ENCODE measurements around the gene DGAT2.
A peak's percentile ranks its signal among the peaks of the same experiment; 100 is the strongest.

Gene DGAT2

DNA sequence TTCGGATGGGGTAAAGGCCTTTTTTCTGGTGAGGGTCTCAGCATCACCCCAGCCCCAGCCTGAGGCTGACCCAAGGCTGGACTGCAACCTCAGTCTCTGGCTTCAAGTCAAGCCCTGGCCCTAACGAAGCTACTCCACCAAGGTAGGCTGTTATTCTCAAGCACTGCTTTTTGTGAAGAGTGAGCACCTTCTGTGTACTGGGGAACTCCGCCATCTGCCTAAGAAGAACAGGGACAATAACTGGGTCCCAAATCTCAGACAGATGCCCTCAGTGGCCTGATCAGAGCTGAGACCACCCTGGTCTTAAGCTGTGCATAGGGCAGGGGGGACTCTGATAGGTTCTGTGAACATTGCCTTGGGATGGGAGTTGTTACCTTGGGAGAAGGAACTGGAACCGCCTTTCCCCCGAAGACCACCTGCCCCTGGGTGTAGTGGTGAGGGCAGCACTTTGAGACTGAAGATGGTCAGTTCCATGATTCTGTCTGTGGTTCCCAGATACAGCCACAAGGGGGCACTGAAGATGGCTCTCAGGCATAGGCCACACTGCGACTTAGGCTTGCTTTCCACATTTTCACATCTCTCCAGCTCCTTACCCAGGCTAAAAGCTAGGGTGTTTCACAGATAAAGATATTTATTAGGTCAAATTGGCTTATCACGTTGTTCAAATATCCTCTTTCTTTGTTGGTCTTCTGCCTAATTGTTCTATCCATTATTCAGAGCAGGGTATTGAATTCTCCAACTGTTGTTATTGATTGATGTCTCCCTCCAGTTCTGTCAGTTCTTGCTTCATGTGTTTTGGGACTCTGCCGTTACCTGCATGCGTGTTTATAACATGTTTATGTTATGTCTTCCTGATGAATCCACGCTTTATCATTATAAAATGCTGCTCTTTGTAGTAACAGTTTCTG is 34.6 kb downstream of the DGAT2 start:
- no peak for DNase-seq

DNA sequence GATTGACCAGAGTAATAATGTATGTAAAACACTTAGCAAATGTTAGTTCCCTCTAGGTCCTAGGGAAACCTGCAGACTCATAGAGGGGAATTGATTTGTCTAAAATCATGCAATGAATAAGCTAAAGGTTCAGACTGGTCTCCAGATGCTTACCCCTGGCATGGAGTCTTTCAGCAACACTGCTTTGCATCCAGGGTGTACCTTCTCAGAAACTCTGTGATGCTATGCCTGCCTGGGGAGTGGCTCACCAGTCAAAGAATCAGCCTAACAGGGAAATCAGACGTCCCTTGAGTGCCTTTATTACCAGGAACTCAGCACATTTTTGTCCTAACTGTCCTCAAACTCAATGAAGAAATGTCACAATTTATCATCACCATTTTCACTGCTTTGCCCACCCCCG is 40.5 kb downstream of the DGAT2 start:
- DNase-seq, result no peak

DNA sequence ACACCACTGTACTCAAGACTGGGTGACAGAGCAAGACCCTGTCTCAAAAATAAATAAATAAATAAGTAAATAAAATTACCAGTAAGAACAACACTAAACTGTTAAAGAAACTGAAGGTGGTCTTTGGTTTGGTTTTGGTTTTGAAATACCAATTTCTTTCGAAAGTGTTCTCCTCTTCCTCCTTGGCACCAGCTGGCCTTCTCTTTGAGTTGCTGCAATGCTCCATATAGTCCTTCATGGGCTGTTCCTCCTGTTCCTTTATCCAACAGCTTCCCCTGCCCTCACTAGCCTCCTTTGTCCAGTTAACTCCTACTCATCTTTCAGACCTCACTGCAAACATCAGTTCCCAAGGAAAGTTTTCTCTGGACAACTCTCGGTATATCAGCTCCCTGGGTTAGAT is 41.4 kb downstream of the DGAT2 start:
- DNase-seq, result no peak

DNA sequence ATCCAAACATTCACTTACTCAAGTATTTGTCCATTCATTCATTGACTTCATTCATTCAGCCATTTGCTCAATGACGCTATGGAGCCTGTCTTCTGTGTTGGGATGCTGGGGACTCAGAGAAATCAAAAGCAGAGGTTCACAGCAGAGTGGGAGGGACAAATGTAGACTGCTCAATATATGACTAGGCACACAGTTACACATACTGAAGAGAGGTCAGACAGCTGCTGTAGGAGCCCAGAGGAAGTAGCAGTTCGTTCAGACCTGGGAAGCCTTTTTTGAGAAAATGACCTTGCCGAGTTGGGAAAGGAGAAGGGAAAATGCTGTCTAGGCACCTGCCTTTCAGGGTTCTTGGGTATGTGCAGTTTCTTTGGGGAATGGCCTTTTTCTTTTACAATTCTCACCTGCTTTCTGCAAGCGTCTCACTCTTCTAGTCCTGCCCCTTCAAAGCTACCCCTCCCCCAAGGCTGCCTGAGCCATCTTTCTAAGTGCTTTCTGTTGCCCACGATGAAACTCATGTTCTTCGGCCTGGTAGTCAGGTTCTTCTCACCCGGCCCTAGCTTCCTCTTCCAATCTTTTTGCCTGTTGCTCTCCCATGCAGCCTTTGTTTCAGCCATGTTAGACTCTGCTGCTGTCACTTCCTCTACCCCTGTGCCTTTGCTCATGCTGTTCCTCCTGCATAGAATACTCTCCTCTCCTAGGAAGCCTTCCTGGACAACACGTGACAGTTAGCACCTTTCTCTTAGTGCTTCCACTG is 42.2 kb downstream of the DGAT2 start:
- no peak for DNase-seq

DNA sequence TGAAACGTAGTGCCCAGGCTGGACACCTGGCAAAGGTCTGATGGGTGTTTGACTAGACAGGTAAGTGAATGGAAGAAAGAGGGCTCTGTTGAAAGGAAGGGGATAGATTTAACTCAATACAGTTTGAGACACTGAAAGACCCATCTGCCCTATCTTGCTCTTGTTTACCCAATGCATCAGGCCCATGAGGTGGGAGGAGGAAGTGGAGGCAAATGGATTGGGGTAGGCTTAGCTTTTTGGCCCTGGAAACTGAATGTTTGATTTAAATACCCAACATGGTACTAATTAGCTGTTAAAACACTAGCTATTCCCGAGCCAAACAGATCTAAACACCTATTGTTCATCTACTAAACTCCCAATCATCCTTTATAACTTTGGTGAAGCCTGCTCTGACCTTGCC is 42.9 kb downstream of the DGAT2 start:
- no peak for DNase-seq

DNA sequence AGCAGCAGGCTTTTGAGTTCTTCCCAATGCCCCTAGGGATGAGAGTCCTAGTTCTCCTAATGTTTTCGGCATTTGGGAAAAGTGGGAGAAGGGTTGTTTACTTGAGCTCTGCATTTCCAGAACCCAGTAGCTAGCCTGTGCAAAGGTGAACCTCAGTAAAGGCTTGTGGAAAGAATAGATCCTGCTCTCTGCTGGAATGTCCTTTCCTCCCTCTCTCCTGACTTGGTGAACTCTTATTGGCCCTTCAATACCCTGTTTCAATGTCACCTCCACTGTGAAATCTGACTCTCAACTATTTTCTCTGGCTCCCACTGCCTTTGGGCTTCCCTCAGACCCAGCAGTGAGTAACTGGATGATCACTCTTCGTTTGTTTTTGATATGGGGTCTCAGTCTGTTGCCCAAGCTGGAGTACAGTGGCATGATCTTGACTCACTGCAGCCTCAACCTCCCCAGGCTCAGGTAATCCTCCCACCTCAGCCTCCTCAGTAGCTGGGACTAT is 44.0 kb downstream of the DGAT2 start:
- no peak for DNase-seq

DNA sequence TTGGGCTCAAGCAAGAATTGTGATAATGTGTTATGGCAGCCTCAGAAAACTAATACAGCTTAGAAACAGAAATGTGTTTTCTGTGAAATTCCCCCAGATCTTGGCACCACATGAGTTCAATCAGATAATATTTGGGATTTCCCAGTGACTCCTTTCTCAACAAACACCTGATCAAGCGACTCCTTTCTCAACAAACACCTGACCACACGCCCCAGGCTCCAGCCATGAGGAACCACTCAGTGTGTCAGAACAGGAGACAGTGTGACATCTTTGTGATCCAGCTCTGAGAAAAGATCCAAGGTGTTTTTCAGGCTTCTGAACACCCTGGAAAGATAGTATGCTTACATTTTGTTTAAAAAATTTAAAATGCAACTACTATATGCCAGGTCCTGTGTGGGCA is 44.5 kb downstream of the DGAT2 start:
- no peak for DNase-seq

DNA sequence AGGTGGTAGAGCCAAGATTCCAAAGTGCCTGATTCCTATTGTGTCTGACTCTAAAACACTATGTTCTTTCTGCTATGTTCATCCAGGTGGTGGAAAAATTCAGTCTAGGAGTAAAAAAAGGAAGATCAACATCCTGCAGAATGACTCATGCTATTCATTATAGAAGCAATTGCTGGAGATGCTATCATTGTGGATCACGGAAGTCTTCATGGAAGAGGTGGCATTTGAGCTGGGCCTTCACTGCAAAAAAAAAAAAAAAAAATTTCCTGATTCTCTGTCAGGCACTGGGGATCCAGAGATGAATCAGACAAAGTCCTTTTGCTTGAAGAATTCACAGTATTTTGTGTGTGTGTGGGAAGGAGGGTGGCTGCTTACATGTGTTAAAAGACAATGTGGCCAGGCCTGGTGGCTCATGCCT is 45.1 kb downstream of the DGAT2 start:
- DNase-seq, result no peak

DNA sequence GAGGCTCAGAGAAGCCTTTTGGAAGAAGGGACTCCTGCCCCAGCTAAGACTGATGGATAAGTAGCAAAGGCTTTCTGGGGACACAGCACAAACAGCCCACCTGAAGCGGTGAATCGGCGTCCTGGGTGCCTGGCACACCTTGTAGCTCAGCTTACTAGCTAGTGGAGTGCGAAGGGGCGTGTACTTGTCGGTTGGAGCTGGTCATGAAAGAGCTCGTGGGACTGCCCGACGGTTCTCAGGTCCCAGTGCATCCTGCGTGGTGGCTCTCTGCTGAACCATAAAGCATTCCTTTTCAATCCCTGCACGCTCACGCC is 45.7 kb downstream of the DGAT2 start:
- DNase-seq, result no peak

DNA sequence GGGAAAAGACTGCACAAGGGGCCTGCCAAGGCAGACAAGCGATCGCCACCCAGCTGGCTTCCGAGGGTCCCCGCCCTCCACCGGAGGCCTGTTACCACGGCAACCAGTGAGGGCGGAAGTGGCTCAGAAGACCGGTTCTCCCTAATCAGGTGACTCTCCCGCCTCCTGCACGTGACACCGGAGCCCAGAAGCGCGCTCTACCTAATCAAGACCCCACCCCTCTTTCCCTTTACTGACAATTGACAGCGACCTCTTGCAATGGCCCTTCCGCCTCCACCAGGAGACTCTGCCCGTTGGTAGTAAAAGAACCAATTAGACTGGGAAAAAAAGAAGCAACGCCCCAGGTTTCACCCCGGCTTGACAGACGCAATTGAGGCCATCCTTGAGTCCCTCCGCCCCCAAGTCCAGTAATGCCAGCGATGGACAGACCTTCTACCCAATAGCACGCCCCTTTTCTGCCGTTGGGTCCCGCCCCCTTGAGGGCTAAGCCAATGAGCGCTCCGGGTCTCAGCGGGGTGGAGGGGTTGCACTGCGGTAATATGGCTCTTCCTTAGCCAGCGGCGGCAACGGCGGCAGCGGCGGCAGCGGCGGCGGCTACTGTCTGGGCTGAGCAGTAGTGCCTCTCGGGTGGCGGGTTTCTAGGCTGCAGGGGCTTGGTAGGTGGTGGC is 46.2 kb downstream of the DGAT2 start, which contains the start of gene UVRAG:
Gene UVRAG (plus strand): TSS at position 534 of the 668 bp plus-strand sequence. CDS start 198 bp downstream, outside the sequence.
- peak; percentile 90 for DNase-seq

DNA sequence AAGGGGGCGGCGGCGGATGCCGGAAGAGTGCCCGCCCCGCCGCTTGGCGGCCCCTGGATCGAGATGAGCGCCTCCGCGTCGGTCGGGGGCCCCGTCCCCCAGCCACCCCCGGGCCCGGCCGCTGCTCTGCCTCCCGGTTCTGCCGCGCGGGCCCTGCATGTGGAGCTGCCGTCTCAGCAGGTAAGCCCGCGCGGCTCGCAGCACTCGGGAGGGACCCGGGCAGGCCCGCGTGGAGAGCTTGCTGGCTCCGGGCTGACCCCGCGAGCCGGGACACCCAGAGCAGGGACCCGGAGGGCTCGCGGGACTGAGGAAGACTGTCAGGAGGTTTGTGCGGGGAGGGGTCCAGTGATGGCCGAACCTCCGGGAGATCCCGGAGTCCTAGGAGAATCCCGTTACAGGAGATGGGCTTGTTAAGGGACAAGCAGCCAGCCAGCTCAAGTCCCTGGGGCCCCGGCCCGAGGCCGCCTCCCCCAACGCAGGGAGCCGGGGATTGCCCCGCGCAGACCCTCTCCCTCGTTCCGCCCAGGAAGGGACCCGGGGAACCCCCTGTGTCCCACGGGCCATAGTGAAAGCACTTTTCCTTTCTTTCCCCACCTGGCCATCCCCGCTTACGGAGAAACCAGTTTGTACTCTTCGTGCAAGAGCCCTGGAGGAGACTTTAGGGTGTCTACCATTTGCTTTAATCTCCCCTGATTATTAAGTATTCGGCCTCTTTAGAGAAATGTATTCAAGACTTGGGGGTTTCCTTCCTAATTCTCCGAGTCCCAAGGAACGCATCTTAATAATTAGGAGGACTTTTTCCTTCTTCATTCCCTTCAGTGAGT is 47.0 kb downstream of the DGAT2 start:
- no peak for DNase-seq

DNA sequence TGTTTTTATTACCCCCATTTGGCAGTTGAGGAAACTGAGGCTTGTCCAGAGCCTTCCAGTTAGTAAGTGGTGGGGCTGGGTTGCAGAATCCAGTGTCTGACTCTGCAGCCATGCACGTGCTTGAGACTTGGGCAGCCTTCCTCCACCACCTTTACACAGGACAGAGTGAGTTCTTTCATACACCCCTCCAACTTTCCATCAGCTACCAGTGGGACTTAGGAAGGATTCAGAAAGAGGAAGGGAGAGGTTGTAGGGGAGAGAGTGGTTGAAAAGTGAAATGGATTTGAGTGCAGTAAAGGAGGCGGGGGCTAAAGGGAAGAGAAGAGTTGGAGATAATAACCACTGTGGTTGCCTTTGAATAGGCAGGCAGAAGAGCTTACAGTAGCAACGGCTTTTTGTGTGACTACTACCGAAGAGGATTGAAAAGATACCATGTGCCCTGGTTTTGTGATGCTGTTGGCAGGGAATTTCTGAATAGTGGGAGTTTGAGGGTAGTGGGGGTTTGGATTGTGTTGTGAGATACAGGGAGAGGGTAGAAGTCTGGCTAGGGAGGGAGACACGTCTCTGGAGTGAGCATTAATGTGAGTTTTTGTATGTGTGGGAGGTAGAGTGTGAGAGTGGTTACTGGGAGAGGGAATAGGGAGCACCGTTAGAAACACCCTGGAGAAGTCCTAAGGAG is 48.1 kb downstream of the DGAT2 start:
- no peak for DNase-seq

DNA sequence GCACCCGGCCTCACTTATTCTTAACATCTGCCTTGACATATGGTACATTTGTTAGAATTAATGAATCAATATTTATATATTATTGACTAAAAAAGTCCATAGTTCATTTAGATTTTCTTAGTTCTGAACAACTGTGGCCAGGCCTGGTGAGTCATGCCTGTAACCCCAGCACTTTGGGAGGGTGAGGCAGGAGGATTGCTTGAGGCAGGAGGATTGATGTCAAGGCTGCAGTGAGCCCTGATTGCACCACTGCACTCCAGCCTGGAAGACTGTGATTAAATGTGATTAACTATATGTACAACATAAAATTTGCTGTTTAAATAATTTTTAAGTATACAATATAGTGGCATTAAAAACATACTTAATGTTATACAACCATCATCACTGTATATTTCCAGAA is 52.1 kb downstream of the DGAT2 start:
- DNase-seq, result no peak

DNA sequence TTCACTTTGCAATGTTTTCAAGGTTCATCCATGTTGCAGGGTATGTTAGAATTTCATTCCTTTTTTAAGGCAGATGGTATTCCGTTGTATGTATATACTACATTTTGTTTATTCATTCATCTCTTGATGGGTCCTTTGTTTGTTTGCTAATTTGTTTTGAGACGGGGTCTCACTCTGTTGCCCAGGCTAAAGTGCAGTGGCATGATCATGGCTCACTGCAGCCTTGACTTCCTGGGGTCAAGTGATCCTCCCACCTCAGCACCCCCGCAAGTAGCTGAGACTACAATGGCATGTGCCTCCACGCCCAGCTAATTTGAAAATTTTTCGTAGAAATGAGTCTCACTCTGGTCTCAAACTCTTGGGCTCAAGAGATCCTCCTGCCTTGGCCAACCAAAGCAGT is 52.6 kb downstream of the DGAT2 start:
- DNase-seq, result no peak

DNA sequence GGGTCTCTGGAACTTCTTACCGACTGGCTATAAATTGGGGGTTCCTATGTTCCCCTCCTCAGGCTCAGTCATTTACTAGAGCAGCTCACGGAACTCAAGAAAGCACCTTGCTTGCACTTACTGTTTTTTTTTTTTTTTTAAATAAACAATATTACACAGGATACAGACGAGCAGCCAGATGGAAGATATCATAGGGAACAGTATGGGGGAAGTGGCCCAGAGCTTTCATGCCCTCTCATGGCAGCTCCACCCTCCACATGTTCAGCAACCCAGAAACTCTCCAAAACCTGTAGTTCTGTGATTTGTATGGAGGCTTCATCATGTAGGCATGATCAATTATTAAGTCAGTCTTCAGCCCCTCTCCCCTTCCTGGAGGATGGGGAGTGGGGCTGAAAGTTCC is 54.0 kb downstream of the DGAT2 start:
- DNase-seq, result no peak

DNA sequence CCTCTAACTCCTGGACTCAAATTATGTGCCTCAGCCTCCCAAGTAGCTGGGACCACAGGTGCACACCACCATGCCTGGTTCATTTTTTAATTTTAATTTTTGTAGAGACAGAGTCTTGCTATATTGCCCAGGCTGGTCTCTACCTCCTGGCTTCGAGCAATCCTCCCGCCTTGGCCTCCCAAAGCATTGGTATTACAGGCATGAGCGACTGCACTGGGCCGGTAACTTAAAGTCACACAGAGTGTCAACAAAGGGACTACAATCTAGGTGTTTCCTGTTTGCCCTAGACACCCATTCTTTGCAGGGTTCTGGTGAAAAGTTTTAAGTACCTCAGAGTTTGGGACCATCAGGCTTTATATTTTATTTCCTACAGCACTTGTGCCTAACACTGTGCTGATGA is 54.8 kb downstream of the DGAT2 start:
- no peak for DNase-seq

DNA sequence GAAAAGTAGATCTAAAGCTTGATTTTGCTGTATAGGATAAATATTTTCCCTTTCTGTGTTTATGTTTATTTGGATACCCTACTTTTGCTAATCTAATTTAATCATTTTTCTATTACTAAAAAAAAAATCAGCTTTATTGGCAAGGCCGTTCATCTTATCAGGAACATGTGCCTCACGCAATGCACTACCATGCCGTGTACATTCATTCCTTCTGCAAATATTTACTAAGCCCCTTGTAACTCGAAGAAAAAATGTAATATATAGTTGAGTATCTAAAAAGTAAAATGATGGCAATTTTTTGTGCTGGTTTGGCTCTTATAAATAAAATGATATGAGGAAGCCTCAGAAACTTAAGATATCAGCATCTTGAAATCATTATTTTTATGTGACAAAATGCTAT is 55.4 kb downstream of the DGAT2 start:
- DNase-seq, result no peak

DNA sequence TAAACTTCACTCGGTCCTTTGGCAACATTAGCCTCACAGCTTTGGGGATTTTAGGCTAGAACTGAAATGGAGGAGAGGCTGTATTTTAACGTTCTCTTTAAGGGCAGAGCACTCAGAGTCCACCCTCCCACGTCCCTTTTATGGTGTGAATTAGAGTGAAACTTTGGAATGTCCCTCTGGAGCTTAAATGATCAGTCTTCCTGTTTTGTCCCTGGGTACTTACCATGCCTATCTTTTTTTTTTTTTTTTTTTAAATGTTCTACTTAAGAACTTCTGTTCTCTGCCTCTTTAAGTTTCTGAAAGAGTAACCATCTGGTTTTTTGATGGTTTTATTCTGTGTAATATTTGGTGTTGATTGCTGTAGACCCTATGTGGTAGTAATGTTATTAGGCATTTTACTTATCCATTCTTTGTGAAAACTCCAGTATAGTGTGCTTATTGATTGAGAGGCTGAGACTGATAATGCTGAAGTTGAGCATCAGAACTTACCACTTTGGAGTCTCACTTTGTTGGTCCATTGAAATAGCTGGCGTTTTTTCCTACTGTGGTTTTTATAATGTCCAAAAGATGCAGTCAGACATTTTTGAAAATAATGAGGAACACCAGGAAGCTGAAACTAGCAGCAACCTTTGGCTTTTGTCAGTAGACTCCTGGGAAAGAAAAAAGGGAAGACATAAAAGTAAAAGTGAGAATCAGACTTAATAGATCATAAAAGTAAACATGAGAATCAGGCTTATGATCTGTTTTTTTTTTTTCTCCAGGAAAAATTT is 58.1 kb downstream of the DGAT2 start:
- no peak for DNase-seq

DNA sequence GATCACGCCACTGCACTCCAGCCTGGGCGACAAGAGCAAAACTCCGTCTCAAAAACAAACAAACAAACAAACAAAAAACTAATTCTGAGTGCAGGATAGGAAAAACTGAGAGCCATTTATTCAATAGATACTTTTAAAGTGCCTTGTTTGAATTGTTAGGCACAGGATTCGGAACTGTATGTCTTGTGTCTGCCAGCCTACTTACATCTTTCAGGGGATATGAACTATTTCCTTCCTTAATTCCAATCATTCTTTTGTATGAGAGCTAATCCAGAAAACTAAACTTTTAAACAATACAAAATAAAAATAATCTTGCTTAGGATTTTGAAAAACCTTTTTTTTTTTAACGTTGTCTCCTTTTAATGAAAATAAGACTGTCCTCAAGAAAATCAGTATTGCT is 59.0 kb downstream of the DGAT2 start:
- DNase-seq, result no peak

DNA sequence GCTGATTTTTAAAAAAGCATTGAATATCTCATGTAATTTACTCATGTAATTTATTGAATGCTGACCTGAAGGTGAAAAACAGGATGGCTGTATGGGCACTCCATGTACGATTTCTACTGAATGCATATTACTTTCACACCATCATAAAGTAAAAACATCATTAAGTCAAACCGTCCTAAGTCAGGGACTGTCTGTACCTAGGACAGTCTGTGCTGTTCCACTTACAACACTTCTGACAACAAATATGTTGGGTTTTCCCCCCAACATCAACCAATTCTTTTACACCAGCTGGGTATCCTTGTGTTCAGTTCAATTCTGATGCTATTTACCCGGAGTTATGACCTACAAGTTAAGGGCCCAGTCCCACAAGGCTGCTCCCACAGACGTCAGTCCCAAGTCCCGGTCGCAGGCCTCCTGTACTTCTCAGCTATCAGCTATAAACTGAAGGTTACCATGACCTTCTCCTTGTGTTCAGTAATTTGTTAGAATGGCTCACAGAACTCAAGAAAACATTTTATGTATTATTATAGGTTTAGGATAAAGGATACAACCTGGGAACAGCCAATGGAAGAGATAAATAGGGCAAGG is 63.4 kb downstream of the DGAT2 start:
- no peak for DNase-seq

DNA sequence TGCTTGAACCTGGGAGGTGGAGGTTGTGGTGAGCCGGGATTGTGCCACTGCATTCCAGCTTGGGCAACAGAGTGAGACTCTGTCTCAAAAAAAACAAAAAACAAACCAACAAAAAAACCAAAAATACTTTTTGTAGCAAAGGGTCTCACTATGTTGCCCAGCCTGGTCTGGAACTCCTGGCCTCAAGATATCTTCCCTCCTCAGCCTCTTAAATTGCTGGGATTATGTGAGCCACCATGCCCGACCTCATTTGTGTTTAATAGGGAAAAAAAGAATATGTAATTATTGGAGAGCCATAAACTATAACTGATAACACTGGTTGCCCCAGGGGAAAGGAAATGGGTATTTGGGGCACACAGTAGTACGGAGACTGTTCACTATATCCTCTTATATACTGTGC is 66.2 kb downstream of the DGAT2 start:
- DNase-seq, result no peak
